Pons (tissue), 1 donor: ENCODE data around the gene SLC15A5.
A peak's percentile ranks its signal among the peaks of the same experiment; 100 is the strongest.

Experiments
- DNase-seq: peaks from one replicate; pipeline ENCODE4 v3.0.0-alpha.2; 2016; ENCODE audit warnings: low spot score

Gene SLC15A5

DNA sequence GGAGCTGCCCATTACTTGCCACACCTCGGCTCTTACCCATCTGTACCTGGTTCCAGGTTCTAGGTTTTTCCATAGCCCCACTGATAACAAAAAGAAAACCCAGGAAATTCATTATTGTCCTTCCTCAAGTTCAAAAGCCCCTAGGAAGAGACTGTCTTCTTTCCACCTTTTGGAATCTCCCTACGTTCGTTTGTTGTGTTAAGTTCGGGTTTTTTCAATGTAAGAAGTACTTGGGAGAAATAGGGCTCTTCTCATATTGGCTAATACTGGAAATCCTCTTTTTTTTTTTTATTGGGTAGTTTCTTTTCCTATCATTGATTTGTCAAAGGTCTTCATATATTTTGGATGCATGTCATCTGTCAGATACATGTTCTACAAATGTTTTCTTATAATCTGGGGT lies 17.3 kb downstream of the SLC15A5 start:
- DNase-seq: no peak

GRCh38 chr12:16258963-16259362 lies 18.5 kb downstream of the SLC15A5 start:
- no peak for DNase-seq

DNA sequence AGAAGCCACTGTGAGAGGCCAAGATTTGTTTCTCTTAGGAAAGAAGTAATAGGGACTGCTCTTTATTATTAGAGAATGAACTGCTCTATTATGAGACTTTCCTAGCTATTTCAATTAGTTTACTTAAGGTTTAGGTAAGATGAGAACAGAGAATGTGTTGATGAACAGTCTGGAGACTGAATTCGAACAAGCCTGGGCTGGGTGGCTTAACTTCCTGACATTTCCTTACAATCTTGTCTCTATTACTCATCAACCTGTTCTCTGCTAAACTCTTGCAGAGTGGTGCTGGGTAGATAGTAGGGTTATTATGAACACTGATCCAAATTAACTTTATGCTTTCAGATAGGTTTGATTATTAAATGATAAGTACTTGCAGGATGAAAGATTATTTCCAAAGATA lies 31.2 kb downstream of the SLC15A5 start:
- DNase-seq: no peak

DNA sequence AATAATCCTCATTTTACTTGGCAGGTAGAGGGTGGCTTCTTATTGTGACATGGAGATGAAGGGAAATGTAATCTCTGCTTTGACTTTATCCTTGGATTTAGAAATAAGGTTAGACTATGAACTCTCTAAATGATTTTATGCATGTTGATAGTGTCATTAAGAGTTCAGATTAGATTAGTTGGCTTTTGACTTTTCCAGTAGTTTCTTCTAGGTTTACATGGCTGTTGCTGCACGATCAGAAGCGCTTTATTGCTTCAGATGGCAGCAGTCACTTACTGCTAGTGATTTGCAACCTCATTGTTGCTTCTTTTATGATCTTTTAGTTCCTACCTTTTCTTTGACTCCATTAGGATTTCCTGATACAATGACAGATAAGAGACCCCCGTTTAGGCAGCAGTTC lies 32.3 kb downstream of the SLC15A5 start:
- DNase-seq: no peak

- no peak for DNase-seq
Measured at GRCh38 chr12:16243487-16244412, 33.7 kb downstream of the SLC15A5 start.

DNA sequence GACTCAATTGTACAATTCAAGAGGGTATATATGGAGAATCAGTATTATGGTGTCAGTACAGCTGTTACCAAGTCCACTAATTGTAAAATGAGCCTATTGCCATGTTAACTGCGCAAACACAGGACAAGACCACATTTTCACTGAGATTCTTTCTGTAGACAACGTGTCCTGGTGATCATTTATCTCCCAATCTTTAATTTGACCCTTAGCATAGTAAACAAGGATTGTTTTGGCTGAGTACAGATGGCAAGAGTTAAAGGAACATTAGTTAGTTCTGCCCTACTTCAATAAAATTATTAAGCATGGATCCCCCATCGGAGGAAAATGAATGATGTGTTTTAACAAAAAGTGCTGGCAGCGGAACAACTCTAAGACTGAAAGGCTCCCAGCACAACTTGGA lies 36.1 kb downstream of the SLC15A5 start:
- DNase-seq: no peak

DNA sequence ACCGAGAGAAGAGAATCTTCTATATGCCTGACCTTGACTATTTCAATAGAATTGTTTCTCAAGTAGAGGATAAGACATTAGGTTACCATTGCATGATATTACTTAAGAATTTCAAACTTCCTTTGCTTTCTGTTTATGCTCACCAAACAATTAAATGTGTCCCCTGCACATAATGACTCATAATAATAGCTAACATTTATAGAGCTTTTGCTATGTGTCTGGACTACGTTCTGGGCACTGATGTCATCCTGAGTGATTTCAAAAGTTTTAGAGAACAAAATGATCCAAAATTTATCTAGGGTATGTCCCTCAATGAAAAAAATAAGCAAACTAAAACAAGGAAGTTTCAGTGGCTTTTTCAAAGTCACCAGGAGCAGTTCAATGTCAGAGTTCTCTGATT lies 38.8 kb downstream of the SLC15A5 start:
- DNase-seq: no peak

DNA sequence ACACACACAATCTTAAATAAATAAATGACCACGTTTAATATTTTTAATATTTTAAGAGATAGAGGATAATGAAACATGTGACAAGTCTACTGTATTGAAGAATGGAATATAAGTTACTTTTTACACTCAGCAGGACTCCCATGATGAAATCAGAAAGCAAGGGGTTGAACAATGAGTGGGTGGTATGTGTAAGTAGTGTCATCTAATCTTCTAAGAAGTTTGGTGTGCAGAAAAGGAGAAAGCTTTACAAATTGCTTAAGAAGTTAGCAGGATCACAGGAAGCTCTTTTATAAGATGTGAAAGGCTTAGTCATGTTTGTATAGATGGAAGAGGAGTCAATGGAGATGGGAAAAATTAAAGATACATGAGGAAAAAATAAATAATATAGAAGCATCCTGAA lies 47.8 kb downstream of the SLC15A5 start:
- DNase-seq: no peak

DNA sequence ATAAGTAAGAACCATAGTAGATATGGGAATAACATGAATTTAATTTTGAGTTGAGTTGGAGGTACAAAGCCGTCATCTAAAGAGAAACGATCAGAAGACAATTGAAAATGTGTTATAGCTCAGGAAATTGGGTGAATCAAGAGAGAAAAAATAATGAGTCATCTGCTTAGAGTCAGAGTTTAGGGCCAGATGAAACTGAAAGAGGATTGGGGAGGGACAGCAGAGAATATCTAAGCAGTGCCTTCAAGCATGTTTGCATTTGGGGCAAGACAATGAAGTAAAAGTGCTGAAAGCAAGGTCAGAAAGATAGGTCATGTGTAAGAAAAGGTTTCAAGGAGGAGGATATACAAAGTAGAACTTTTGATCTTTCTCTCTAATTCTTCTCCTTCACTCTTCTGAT lies 49.4 kb downstream of the SLC15A5 start:
- no peak for DNase-seq

DNA sequence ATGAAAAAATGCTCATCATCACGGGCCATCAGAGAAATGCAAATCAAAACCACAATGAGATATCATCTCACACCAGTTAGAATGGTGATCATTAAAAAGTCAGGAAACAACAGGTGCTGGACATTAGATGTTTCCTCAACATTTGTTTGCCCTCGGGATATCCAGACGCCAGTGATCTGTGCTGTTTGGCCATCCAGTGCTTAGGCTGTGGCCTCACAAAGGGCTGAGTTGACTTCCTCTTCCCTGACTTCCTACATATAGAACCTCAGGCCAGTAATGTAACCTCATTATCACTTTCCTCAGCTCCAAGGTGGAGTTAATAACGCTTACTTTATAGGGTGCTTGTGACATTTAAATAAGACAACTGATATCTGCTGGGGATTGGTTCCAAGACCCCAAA lies 51.8 kb downstream of the SLC15A5 start:
- no peak for DNase-seq

DNA sequence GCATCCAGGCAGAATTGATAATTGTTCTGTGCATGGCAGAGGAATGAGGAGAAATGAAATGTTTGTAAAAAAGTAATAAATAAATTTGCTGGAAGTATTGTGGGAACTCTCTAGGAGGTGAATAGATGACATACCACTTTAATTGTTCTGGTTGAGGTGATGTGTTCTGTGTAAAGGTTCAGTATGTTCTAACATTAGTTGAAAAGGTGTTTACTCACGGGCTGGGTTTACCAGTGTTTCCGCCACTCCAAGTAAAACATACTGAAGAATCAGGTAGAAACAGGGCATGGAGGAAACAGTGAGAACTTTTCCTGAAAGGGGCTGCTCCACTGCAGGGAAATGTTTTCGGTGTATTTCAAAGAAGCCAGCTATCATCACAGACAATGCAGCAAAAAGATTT lies 53.3 kb downstream of the SLC15A5 start:
- no peak for DNase-seq

DNA sequence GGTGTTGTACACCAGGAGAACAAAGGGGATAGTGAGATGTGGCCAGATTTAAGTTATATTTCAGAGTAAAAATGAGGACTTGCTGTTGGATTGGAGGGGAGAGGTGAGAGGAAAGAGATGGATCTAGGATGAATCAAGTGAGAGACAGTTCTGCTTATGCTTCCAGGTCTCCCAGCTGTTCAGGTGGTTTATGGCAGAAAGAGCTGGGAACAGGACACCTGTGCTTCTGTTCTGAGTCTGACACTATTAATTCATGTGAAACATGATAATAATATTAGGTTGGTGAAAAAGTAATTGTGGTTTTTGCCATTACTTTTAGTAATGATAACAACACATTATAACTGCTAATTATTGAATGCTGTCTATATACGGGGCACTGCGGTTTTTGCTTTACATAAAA lies 55.7 kb downstream of the SLC15A5 start:
- DNase-seq: no peak

GRCh38 chr12:16220120-16220519 lies 57.4 kb downstream of the SLC15A5 start:
- no peak for DNase-seq

GRCh38 chr12:16218934-16219751 lies 58.3 kb downstream of the SLC15A5 start:
- DNase-seq: no peak

GRCh38 chr12:16218234-16218633 lies 59.3 kb downstream of the SLC15A5 start:
- DNase-seq: no peak

DNA sequence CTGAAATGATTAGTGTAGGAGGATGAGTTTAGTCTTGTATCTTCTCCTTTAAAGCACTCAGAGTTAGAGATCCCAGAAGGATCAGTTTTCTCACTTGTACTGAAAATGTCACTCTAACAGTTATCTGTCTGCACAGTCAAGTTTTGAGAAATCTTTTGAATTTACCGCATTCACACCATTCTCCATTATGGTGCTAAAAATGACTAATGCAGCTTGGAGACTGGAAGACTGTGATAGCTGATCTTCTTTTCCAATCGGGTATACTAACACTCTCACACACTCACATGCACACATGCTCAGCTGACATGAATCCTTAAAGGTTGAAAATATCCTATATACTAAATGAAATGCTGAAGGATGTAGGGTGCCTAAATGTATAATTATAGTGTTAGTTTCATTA lies 65.8 kb downstream of the SLC15A5 start:
- no peak for DNase-seq

- no peak for DNase-seq
Measured at GRCh38 chr12:16198884-16199283, 78.6 kb downstream of the SLC15A5 start.

DNA sequence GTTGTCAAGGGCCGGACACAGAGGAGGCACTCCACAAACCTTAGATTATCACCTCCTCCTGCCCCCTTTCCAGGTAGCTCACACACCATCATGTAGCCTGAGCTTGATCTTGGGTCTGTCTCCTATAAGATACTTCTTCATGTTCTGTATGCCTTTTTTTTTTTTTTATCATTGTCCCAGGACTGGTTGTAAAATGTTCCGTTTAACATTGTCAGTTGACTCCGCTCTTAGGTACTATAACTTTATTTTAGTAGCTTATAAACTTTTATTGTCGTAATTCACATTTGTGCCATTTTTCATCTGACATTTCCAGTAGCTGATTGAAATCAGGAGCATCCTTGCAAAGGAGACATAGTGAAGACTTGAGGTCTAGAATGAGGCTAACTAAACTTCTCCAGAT lies 79.9 kb downstream of the SLC15A5 start:
- no peak for DNase-seq

DNA sequence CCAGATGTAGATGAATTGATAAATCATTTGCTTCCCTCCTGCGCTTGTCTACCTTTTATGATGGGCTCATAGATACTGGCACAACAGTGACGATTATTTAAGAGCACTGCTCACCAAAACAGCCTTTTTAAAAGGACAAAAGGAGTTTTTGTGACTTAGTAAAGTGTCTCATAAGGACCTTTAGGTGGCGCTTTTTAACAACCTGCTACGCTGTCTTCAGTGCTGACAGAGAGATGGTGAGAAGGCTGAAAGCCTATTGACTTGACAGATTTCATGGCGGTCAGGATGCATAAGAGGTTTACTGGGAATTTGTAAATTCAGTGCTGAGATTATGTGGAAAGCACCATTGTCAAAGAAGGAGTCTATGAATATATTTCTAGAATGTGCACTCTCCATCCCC lies 87.6 kb downstream of the SLC15A5 start:
- peak; percentile 18 for DNase-seq

DNA sequence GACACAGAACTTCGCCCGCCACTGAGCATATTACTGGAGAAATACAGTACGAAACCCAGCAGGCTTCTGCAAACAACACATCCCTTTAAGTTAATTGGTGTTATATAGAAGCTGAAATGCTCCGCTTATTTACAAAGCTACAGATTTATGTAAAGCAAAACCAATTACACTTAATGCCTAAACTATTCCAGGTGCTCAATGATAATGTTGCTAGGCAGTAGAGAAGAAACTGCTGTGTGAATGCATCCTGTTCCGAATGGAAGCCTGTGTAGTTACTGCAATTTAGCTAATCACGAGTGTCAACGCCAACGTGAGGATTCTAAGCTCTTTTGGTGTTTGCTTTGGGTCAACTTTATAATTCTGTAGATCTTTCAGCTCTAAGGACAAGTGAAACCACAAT lies 89.8 kb downstream of the SLC15A5 start:
- no peak for DNase-seq

DNA sequence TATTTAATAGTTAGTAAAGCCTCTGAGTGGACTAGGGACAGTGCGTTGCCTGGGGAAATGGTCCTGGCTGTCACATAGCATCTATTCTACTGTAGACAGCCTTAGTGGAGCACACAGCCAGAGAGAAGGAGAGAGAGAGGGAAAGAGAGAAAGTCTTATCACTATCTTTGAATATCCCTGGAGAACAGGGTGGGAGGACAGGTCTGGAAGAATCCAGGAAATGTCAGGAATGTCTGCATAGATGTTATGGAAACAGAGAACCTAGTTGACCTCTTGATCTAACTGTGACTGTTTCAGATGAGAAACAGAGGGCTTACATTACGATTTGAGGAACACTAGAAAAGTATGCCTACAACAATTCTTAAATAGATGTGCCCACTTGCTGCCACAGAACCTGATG lies 92.8 kb downstream of the SLC15A5 start:
- no peak for DNase-seq

DNA sequence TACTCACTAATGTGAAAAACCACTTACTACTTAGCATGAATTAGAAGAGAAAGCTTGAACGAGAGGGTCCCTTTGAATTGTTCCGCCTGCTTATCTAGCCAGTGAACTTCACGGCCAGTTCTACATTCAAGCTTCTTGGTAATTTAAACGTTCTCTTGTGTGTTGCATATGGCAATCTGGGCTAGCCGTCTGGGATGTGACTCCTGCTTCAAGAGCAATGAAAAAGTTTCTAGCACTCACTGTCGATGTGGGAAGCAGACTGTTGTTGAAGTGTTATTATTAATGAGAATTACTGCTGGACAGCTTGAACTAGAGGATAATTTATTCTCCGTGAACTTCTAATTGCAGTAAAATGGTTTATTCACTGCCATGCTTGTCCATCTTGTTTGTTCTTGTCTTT lies 93.9 kb downstream of the SLC15A5 start:
- no peak for DNase-seq

GRCh38 chr12:16175840-16176239 lies 101.6 kb downstream of the SLC15A5 start:
- DNase-seq: no peak
